Smooth muscle cell (in vitro differentiated cells): Measurements from ENCODE around the gene KIF21B. TPM values are rescaled to one million over a fixed set of nuclear protein-coding genes. Genes with fewer than 3 reads are reported as not detected.

Experiments used
- DNase-seq: peaks from one replicate; lab custom pipeline; 2025; ENCODE audit not compliant: unreplicated experiment; lab: John Stamatoyannopoulos, UW
- H2AFZ ChIP-seq: fragments of 200-600 bp; sonication (generic); 2 replicates; pipeline ENCODE4 v1.6.0; 2016; ENCODE audit warnings: antibody characterized with exemption, low read depth, mild to moderate bottlenecking
- H3F3A ChIP-seq: fragments of 200-600 bp; sonication (generic); 2 replicates; pipeline ENCODE4 v1.6.0; 2017; ENCODE audit warnings: antibody characterized with exemption, low read depth
- H3K27ac ChIP-seq: fragments of 200-600 bp; sonication (generic); 2 replicates; pipeline ENCODE4 v1.5.1; 2016; ENCODE audit warnings: low read depth, mild to moderate bottlenecking
- H3K27me3 ChIP-seq: fragments of 200-600 bp; sonication (generic); 2 replicates; pipeline ENCODE4 v1.6.1; 2016; ENCODE audit warnings: low read depth, mild to moderate bottlenecking
- H3K36me3 ChIP-seq: fragments of 200-600 bp; sonication (generic); 2 replicates; pipeline ENCODE4 v1.5.1; 2016; ENCODE audit warnings: low read depth
- H3K4me1 ChIP-seq: fragments of 200-600 bp; sonication (generic); 2 replicates; pipeline ENCODE4 v1.5.1; 2016; ENCODE audit warnings: low read depth
- H3K4me2 ChIP-seq: fragments of 200-600 bp; sonication (generic); 2 replicates; pipeline ENCODE4 v1.6.0; 2016; ENCODE audit warnings: mild to moderate bottlenecking
- H3K4me3 ChIP-seq: fragments of 200-600 bp; sonication (generic); 2 replicates; pipeline ENCODE4 v1.5.1; 2016; ENCODE audit warnings: mild to moderate bottlenecking
- H3K79me2 ChIP-seq: fragments of 200-600 bp; sonication (generic); 2 replicates; pipeline ENCODE4 v1.6.0; 2016; ENCODE audit warnings: low read depth, mild to moderate bottlenecking
- H3K9ac ChIP-seq: fragments of 200-600 bp; sonication (generic); 2 replicates; pipeline ENCODE4 v1.6.0; 2016; ENCODE audit warnings: low read depth
- H3K9me3 ChIP-seq: fragments of 200-600 bp; sonication (generic); replicated peaks from 2 replicates; pipeline ENCODE4 v1.5.1; 2016; ENCODE audit warnings: low read depth
- H4K20me1 ChIP-seq: fragments of 200-600 bp; sonication (generic); 2 replicates; pipeline ENCODE4 v1.6.0; 2016; ENCODE audit warnings: low read depth
- CTCF ChIP-seq: fragments of 200-600 bp; sonication (generic); IDR thresholded peaks from 2 replicates; pipeline ENCODE4 v1.5.1; 2017; ENCODE audit warnings: borderline replicate concordance, mild to moderate bottlenecking, antibody characterized with exemption; ENCODE audit not compliant: insufficient read depth, poor library complexity, severe bottlenecking
- WGBS: methylation state at CpG from one replicate; pipeline ENCODE4 v1.1.7; 2016; ENCODE audit warnings: low lambda C conversion rate; 5-methylcytosine and 5-hydroxymethylcytosine counted together
- polyA plus RNA-seq: library from polyadenylated mRNA; unstranded; fragments of >200 nt; fragmentation: Nextera tagmentation; extraction: Ambion mirVana; gene quantifications from 2 replicates; pipeline ENCODE4 v1.2.1, GENCODE V29; 2016
- total RNA-seq: library from RNA; depleted of rRNA; stranded (reverse); fragments of >200 nt; gene quantifications from 2 replicates; pipeline ENCODE4 v1.2.3, GENCODE V29; 2014

Gene KIF21B
- total and polyA plus RNA-seq, 2 experiments from 2014 or later: 1.0 to 1.9 TPM

DNA sequence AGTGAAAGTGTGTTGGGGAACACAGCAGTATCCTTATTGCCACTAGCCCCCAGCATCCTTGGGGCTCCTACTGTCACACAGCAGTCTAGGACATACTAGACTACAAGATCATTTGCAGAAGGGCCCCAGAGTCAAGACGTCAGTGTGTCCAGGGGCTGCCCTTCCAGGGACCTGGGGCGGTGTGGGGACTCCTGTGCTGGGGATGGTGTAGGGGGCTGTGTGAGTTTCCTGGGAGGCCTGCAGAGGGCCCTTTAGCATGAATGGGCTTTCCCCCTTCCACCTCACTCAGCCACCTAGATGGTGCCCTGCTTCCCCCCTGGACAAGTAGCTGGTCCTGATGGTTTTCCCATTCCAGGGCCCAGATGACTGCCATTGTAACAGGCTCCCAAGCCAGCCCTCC lies 17.5 kb upstream of the KIF21B start:
- Histone ChIP-seq H3K9me3 (no peaks in the 10 kb centered on the region), H3K27me3 (no peaks in the 10 kb centered on the region), H3K79me2 (no peaks in the 10 kb centered on the region), H4K20me1 (no peaks in the 10 kb centered on the region), H3K9ac (no peak overlapping the region), H3K27ac (no peak overlapping the region), H3K4me3 (no peak overlapping the region), H2AFZ (no peak overlapping the region), H3K36me3 (no peaks in the 10 kb centered on the region), H3F3A (no peaks in the 10 kb centered on the region), H3K4me1 (peaks cover 4% of the 10 kb centered on the region), H3K4me2 (no peak overlapping the region)
- no peak for TF ChIP-seq CTCF
- 90% methylated on average over 2 of the region's 2 CpGs for WGBS
- DNase-seq: no peak

GRCh38 chr1:201039876-201040275 lies 16.4 kb upstream of the KIF21B start:
- H3F3A ChIP-seq: no peaks in the 10 kb centered on the region
- H2AFZ ChIP-seq: no peak overlapping the region
- 91% methylated on average over 5 of the region's 5 CpGs for WGBS
- H3K9me3 ChIP-seq: no peaks in the 10 kb centered on the region
- H3K27ac ChIP-seq: no peak overlapping the region
- no peak overlapping the region for H3K9ac ChIP-seq
- DNase-seq: no peak
- H4K20me1 ChIP-seq: no peaks in the 10 kb centered on the region
- no peak for TF ChIP-seq CTCF
- H3K27me3 ChIP-seq: no peaks in the 10 kb centered on the region
- no peaks in the 10 kb centered on the region for H3K36me3 ChIP-seq
- no peaks in the 10 kb centered on the region for H3K79me2 ChIP-seq
- peaks cover 4% of the 10 kb centered on the region for H3K4me1 ChIP-seq
- H3K4me2 ChIP-seq: no peak overlapping the region
- no peak overlapping the region for H3K4me3 ChIP-seq

DNA sequence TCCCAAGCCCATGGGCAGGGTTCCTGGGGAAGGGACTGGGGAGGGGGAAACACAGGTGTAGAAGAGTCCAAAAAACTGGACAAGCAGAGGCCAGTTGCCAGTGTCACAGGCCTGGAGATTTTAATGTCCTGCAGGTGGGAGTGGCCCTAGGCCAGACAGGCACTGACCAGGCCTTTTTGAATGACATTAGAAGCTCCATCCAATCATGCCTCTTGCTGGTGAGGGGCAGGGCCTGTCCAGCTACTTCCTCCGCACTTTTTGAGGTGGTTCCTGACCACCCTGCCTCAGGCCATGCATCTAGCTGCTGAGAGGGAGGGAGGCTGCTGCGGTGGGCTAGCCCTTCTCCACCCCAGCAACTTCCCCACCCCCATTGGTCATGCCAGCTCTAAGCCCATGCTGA lies 15.9 kb upstream of the KIF21B start:
- Histone ChIP-seq H3K4me3 (no peak overlapping the region), H4K20me1 (no peaks in the 10 kb centered on the region), H3K9ac (no peak overlapping the region), H3K4me1 (peaks cover 4% of the 10 kb centered on the region), H2AFZ (no peak overlapping the region), H3K27me3 (no peaks in the 10 kb centered on the region), H3K9me3 (no peaks in the 10 kb centered on the region), H3F3A (no peaks in the 10 kb centered on the region), H3K4me2 (no peak overlapping the region), H3K27ac (no peak overlapping the region), H3K79me2 (no peaks in the 10 kb centered on the region), H3K36me3 (no peaks in the 10 kb centered on the region)
- no peak for DNase-seq
- WGBS: 97% methylated on average over 2 of the region's 2 CpGs
- no peak for TF ChIP-seq CTCF

- no peaks in the 10 kb centered on the region for H3K79me2 ChIP-seq
- H3K27ac ChIP-seq: no peak overlapping the region
- no peaks in the 10 kb centered on the region for H3K36me3 ChIP-seq
- peaks cover 4% of the 10 kb centered on the region for H3K4me1 ChIP-seq
- no peak overlapping the region for H3K9ac ChIP-seq
- no peaks in the 10 kb centered on the region for H3K27me3 ChIP-seq
- no peaks in the 10 kb centered on the region for H3K9me3 ChIP-seq
- H3F3A ChIP-seq: no peaks in the 10 kb centered on the region
- WGBS: 84% methylated on average over 10 of the region's 10 CpGs
- no peak for TF ChIP-seq CTCF
- no peak for DNase-seq
- H3K4me3 ChIP-seq: no peak overlapping the region
- H3K4me2 ChIP-seq: no peak overlapping the region
- no peak overlapping the region for H2AFZ ChIP-seq
- H4K20me1 ChIP-seq: no peaks in the 10 kb centered on the region
Observed at GRCh38 chr1:201038186-201038876, 14.8 kb upstream of the KIF21B start.
